Activated CD4-positive, alpha-beta T cell treated with anti-CD3 and anti-CD28 coated beads, Interleukin-2, amount 50 U/mL, for 4 hours (primary cell): ENCODE results near the gene ZNF709.
A peak's percentile ranks its signal among the peaks of the same experiment; 100 is the strongest.
"Not testable (repeated sequence)": the region's sequence is repeated elsewhere in the genome, so short reads cannot be mapped to it uniquely, and the experiment has no call there.

Experiments
- DNase-seq, 2 experiments: peaks; one replicate each; pipeline ENCODE4 v3.0.0-alpha.2; 2020

Gene ZNF709

GRCh38 chr19:12484371-12485051 lies at the start of gene ZNF709:
TSS of gene ZNF709 (minus strand) at chr19:12484816. CDS start at chr19:12484657, 159 bp downstream.
- peak; percentile 83 for DNase-seq

- no peak for DNase-seq
Observed at GRCh38 chr19:12527034-12527836, 42.6 kb upstream of the ZNF709 start.

GRCh38 chr19:12526542-12526941 lies 41.9 kb upstream of the ZNF709 start:
- DNase-seq: no peak

- no peak for DNase-seq
Observed at GRCh38 chr19:12521996-12522395, 37.4 kb upstream of the ZNF709 start.

GRCh38 chr19:12513531-12514061 lies 29.0 kb upstream of the ZNF709 start:
- no peak for DNase-seq

- DNase-seq: no peak
Observed at GRCh38 chr19:12497032-12497431, 12.4 kb upstream of the ZNF709 start.

- no peak for DNase-seq
Observed at GRCh38 chr19:12496480-12496879, 11.9 kb upstream of the ZNF709 start.

- peak; percentile 94 for DNase-seq
Observed at GRCh38 chr19:12495002-12495802, 10.6 kb upstream of the ZNF709 start.

- no peak for DNase-seq
Observed at GRCh38 chr19:12494260-12494860, 9.7 kb upstream of the ZNF709 start.

GRCh38 chr19:12486265-12486783 lies 1.7 kb upstream of the ZNF709 start:
- not testable (repeated sequence) for DNase-seq

GRCh38 chr19:12485571-12485970 lies 955 bp upstream of the ZNF709 start:
- no peak for DNase-seq

- DNase-seq: no peak
Observed at GRCh38 chr19:12485052-12485416, 418 bp upstream of the ZNF709 start.

GRCh38 chr19:12484011-12484370 lies 625 bp downstream of the ZNF709 start:
- no peak for DNase-seq

GRCh38 chr19:12482509-12482886 lies 2.1 kb downstream of the ZNF709 start:
- DNase-seq: no peak

- no peak for DNase-seq
Observed at GRCh38 chr19:12481781-12482508, 2.7 kb downstream of the ZNF709 start.

GRCh38 chr19:12478234-12478941 lies 6.2 kb downstream of the ZNF709 start:
- no peak for DNase-seq

GRCh38 chr19:12467651-12468050 lies 17.0 kb downstream of the ZNF709 start:
- DNase-seq: not testable (repeated sequence)

- no peak for DNase-seq
Observed at GRCh38 chr19:12465211-12465610, 19.4 kb downstream of the ZNF709 start.

GRCh38 chr19:12464769-12465168 lies 19.8 kb downstream of the ZNF709 start:
- no peak for DNase-seq

- DNase-seq: not testable (repeated sequence)
Observed at GRCh38 chr19:12464139-12464538, 20.5 kb downstream of the ZNF709 start.

GRCh38 chr19:12453495-12453894 lies 31.1 kb downstream of the ZNF709 start:
- no peak for DNase-seq
